ENCODE results near the gene PGLYRP4.

The PGLYRP4 gene, protein sequence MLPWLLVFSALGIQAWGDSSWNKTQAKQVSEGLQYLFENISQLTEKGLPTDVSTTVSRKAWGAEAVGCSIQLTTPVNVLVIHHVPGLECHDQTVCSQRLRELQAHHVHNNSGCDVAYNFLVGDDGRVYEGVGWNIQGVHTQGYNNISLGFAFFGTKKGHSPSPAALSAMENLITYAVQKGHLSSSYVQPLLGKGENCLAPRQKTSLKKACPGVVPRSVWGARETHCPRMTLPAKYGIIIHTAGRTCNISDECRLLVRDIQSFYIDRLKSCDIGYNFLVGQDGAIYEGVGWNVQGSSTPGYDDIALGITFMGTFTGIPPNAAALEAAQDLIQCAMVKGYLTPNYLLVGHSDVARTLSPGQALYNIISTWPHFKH

DNA sequence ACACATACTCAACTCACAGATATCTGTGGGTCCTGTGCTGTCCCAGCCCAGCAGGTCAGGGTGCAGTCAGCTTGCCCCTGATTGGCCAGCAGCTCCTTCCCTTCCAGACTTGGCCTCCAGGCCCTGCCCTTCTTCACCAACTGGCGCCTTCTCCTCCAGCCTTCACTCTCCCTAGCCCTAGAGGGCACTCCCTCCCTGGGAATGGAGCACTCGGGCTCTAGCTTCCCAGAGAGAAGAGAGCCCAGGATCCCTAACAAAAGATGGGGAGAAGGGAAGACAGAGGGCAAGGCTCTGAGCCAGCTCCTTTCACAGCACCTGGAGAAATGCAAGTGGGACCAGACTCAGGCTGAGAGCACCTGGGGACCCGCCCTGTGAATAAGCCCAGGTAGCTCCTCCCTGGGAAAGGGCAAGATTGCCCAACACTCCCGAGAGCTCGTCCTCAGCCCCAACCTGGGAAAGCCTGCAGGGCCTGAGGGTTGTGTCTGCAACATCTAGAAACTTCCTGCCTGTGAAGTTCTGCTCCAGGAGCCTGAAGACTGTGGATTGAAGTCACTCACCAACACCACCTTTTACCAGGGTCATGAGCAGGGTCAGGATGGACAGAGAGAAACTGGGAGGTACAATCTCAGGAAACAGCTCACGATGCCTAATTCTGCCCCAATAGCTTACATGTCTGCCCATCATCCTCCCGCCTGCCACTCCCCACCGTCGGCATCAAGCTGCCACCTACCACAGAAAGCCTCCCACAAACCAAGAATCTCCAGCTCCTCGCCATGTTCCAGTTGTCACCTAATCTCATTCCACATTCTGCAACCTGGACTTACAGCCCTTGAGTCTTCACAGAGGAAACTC, at the start of gene PGLYRP4:
TSS of gene PGLYRP4 (minus strand) at position 331 of the 852 bp plus-strand sequence. CDS start 909 bp downstream, outside the sequence.
- DNase-seq (ENCODE audit: low spot score), result no peak

DNA sequence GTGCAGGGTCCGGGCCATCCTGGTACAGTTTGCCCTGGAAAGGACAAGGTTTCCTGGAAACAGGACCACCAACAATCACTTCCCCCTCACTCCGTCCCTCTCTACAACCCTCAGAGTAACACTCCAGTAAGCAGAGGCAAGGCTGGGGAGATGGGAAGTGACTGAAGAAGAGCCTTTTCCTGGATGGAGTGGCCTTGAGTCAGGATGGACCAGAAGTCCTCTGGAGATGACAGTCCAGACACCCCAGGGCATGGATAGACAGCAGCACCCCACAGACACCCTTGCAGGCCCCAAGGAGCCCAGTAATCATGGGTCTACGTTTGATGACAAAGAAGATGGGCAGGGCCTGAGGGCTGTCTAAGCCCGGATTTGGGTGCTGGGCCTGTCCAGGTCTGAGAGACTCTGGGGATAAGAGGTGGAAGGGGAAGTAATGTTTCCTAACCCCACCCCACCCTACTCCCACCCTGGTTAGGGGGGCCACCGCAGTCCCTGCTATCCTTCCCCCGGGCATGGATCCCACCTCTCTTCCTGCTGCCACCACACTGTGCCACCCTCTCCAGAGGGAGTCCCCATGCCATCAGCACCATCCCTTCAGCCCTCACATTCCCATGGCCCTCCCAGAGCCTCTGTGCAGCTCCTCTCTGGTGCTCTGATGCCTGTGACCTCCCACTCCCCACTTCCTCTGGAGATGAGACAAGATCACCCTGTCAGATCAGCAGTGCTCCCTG, 49.4 kb upstream of the PGLYRP4 start:
- no peak for DNase-seq (ENCODE audit: low spot score)

DNA sequence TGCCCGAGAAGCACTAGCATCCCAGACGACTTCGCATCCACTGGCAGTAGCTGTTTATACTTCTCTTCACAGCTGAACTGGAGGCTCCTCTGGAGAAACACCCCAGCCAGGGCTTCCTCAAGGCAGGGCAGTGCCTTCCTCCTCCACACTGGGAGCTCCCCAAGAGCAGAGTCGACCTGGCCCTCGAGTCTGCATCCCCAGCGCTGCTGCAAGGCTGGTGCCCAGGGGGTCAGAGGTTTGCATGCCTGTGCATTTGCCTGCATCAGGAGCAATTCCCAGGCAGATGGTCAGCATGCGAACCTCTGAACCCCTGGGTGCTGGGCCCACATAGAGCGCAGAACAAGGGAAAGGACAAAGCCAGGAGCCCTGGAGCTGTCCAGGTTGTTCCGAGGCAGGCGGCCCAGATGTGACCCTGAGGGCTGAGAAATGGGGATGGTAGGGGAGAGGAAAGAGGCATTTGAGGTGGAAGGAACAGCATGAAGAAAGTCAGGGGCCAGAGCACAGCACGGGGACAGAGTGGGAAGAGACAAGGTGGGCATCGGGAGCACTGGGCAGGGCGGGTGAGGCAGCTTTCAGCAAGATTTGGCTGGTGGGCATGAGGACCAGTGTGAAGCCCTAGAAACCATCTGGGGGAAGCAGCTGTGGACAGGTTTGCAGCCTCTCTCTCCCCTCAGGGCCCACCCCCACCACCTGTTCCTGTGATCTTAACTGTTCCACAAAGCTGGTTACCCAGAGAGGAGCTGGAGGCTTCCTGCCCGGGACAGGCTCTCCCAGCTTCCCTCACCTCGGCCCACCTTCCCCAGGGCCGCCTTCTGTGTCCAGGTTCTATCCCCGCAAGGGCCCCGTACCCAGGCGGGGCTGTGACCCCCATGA, 48.6 kb upstream of the PGLYRP4 start:
- DNase-seq (ENCODE audit: low spot score), result no peak

DNA sequence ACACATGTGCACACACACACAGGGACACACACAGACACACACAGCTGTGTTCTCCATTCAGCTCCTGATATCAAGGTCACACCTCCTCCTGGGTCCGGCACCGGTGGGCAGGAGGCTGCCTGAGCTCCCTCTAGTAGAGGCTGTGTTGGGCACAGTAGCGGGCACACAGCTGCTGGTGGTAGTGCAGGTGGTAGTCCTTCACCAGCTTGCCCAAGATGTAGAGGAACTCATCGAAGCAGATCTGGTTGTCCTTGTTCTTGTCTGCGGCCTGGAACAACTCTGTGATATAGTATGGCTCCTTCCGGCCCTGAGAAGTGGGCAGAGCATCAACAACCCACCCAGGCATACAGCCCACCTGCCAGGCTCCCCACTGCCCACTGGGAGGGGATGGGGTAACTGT, 47.8 kb upstream of the PGLYRP4 start:
- DNase-seq (ENCODE audit: low spot score), result no peak

DNA sequence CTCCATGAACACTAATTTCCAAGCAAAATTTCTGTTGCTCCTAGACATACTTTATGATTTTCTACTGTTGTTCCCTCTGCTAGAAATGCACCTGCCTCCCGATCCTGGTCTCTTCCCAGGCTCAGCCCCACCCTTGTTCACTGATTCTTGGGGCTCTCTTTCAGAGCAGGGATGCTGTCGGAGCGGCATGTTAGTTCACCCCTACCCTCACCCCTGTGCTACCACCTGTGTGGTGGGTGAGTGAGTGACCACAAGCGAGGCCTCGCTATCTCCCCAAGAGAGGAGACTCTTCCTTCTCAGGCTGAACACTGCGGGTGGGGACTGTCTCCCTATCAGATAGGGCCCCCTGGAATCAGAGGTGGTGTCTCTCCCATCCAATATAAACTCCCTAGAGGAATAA, 47.1 kb upstream of the PGLYRP4 start:
- no peak for DNase-seq (ENCODE audit: low spot score)

DNA sequence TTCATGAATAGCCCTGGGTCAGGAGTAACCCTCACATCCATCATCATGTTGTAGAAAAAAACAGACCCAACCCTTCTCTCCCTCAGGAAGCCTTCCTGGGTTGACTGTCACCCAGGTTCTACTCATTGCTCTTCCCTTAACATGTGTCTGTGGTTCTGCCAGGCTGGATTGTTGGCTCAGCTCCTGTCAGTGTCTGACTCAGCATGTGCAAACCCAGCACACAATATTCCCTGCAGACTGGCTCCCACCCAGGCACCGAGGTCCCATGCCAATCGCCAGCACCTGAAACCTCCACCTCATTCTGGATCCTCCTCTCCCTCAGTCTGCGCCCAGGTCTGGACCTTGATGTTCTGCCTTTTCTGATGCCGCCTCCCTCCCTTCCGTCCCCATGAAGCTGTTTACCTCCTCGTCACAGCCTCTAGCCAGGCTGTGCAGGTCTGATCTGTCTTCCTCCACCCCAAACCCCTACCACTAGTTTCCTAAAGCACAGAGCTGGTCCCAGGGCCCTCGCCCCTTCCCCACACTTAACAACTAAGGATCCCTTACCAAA, 46.6 kb upstream of the PGLYRP4 start:
- DNase-seq (ENCODE audit: low spot score), result no peak

DNA sequence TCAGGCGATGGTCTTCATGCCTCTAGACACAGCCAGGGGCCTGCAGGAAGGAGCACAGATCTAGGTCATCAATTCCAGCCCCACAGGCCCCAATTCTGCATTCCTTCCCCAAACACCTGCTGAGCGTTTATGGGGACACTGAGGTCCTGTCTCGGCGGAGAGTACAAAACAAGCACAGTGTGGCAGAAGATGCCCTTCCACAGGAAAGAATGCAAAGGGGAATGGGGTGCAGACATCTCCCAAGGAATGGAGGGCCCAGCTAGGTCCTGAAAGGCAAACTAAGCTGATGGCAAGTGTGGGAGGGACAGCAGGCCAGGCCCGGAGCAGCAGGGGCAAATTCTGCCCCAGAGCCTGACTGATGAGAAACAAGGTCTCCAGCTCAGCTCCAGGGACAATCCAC, 45.8 kb upstream of the PGLYRP4 start:
- no peak for DNase-seq (ENCODE audit: low spot score)

DNA sequence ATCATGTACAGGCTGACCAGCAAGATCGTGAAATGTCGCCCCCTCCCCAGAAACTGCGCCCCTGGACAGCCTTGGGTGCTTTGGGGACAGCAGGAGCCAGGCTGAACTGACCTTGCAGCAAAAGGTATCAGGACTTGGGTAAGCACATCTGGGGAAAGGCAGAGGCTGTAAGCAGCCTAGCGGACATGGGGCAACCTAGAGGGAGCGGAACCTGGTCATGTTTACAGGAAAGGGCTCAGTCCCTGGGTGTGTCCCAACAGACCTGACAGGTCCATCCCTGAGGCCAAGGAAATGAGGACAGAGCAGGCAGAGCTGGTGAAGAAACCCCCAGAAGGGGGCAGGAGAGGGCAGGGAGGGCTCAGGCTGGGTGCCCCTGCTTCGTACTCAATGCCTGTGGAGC, 45.3 kb upstream of the PGLYRP4 start:
- DNase-seq (ENCODE audit: low spot score), result no peak

DNA sequence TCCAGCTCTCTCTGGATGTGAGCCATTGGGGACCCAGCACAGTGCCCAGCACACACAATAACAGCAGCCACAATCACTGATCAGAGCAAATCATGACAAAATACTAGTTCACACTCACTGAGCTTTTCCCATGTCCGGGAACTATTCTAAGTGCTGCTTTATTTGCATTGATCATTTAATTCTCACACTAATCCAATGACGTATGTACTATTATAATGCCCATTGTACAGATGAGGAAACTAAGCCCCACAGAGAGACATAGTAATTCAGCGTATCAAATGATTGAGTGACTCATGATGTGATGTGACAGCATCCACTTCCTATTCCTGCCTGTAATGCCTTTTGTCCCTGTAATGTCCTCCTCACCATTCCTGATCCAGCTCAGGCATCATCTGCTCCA, 44.2 kb upstream of the PGLYRP4 start:
- DNase-seq (ENCODE audit: low spot score), result no peak

DNA sequence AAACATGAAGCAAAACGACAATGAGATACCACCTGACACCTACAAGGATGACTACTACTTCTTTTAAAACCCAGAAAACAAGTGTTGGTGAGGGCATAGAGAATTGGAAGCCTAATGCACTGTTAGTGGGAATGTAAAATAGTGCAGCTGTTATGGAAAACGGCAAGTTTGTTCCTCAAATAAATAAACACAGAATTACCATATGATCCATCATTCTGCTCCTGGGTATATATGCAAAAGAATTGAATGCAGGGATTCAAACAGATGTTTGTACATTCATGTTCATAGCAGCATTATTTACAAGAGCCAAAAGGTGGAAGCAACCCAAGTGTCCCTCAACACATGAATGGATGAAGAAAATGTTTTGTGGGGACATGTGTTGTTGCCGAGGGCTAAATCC, 43.6 kb upstream of the PGLYRP4 start:
- no peak for DNase-seq (ENCODE audit: low spot score)

DNA sequence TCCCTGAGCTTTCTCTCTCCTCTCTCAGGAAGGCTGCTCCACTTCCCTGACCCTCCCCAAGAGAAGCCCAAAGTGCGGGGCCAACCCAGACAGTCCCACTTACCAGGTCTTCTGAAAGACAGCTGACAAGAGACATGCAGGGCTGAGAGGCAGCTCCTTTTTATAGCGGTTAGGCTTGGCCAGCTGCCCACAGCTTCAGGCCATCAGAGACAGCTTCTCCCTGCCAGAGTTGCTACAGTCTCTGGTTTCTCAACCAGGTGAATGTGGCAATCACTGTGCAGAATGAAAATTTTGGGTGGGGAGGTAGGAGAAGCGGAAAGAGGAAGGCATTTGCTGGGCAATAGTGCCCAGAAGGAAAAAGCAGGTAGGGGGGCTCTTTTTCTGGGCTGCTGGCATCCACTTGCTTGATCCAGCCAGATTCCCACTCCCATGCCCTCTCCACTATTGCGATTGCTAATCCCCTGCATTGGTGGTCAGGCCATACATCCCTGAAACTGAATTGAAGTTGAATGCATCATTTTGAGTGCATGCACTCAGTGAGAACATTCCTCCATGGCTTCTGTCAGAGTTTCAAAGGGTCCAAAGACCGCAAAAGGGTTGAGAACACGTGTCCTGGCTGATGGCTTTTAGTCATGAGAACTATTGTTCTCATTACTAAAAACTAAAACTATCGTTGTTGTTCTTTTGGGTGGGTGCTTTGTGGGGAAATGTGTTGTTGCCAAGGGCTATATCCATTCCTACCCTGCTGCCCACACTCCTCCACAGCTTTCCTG, 42.5 kb upstream of the PGLYRP4 start, which contains the start of gene S100A8:
TSS of gene S100A8 (minus strand) at position 136 of the 773 bp plus-strand sequence. CDS start 538 bp downstream, outside the sequence.
- DNase-seq (ENCODE audit: low spot score), result no peak

DNA sequence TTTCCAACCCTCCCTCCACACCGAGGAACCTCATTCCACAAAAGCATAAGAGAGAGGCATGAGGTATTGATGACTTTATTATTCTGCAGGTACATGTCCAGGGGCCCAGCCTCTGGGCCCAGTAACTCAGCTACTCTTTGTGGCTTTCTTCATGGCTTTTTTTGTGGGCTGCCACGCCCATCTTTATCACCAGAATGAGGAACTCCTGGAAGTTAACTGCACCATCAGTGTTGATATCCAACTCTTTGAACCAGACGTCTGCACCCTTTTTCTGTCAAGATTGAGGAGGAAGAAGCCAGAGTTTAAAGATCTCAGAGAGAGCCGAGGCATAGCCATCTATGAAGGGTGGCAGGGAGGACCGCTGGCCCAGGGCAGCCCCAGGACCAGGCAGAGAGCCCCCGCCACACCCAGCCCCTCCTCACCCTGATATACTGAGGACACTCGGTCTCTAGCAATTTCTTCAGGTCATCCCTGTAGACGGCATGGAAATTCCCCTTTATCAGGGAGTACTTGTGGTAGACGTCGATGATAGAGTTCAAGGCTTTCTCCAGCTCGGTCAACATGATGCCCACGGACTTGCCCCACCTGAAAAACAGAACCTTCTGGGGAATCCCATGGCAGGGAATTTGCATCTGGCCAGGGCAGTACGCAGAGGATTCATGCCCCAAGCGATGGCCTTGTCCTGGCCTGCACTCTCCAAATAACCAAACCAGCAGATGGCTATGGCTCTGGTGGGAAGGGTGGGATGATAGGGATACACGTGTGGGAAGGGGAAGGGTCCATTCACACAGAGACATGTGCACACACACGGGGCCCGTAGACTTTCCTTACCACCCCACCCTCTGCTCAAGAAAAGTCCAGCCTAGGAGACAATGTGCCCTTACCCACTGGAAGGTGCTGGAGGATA, 41.6 kb upstream of the PGLYRP4 start:
- DNase-seq (ENCODE audit: low spot score), result no peak

DNA sequence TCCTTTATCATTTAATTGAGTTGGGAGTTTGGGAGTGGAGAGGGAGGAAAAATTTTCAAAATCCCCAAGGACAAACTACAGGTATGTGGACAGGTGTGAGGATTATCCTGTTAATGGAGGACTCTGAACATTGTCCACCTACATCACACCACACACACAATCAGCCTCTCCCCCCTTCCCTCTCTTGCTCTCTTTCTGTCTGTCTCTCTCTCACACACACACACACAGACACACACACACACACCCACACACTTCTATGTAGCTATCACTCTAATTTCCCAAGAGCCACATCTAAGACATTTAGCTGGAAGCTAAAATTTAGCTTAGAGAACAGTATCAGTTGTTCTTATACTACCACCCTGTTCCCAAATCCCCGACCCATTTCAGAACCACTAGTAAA, 40.8 kb upstream of the PGLYRP4 start:
- DNase-seq (ENCODE audit: low spot score), result no peak

DNA sequence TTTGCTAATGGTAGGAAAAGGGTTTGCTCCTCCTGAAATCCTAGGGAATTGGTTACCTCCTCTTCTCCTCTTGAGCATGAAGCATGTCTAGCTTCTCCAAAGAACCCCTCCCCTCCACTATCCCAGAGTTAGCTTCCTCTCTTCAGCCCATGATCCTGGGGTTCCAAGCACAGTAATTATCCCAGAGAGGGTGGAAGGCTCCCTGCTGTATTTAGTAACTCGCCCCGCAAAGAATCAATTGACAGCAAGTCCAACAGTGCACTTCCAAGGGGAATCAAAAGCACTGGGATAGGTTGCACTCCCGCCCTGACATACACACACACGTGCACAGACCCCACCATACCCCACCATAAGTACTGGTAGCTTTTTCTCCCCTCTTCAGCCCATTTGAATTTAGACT, 39.1 kb upstream of the PGLYRP4 start:
- DNase-seq (ENCODE audit: low spot score), result no peak

DNA sequence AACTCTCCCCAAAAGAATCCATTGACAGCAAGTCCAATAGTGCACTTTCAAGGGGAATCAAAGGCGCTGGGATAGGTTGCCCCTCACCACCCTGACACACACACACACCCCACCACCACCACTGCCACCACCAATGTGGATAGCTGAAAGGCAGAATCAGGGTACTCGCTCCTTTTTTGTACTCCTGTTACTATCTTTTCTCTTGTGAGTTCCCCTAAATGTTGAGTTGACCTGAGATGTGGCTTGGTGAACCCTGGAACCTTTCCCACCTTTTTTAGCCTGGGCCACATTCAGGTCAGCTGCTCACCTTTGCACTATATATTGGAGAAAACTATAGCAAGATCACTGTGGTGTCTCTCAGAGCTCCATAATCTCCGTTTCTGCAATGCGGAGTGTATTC, 38.4 kb upstream of the PGLYRP4 start:
- no peak for DNase-seq (ENCODE audit: low spot score)

DNA sequence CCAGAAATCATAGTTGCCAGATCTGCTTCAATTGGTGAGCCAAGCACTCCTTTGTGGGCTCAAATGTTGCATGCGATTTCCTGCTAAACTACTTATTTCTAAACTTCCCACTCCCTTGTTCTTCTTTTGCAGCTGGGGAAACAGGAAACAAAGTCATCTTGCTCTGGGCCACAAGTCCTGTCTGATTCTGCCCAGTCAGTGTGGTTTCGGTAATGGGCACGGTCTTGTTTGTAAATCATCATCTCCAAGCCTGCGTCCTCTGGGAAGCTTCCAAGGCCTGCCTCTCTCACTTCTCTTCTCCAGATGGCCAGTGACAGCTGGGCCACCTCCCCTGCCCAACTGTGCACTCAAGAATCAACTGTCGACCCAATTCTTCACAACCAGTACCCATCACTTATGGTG, 37.9 kb upstream of the PGLYRP4 start:
- no peak for DNase-seq (ENCODE audit: low spot score)

DNA sequence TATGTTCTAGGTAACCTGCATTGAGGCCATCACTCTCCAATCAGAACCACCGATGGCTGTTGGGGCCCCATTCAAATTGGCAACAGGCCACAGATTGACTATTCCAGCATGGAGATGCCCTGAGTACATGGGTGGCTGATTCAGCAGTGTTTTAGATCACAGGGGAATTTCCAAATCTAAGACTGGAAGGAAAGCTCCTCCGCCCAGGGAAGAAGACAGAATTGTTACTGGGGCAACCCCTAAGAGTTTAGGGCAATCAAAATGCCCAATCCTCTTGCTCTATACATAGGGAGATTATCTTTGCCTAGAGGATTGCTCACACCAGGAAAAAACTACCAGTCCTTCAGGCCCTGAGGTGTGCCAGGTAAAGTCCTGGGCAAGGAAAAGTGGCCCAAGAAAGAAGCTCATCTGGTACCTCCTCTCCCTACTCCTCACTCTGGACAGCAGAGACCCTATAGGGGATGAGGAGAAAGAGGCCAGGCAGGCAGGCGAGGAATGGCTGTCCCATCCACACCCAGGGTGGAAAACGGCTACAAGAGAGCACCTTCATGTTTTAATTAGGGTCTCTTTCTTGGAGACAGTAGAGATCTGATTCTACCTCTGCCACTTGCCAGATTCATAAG, 36.4 kb upstream of the PGLYRP4 start:
- DNase-seq (ENCODE audit: low spot score), result no peak

DNA sequence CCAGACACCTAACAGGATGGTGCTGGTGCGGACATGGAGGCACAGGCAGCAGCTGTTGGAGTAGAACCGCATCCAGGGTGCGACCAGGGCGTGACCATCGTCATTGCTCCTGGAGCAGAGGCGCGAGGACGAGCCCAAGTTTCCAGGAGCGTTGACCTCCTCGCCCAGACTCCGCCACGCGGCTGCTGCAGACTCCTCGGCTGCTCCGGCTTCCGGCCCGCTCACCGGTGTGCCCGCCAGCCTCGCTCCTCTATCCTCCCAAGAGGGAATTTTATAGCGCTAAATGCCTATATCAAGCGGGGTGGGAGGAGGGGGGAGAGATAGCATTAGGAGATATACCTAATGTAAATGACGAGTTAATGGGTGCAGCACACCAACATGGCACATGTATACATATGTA, 32.1 kb upstream of the PGLYRP4 start:
- DNase-seq (ENCODE audit: low spot score), result no peak

DNA sequence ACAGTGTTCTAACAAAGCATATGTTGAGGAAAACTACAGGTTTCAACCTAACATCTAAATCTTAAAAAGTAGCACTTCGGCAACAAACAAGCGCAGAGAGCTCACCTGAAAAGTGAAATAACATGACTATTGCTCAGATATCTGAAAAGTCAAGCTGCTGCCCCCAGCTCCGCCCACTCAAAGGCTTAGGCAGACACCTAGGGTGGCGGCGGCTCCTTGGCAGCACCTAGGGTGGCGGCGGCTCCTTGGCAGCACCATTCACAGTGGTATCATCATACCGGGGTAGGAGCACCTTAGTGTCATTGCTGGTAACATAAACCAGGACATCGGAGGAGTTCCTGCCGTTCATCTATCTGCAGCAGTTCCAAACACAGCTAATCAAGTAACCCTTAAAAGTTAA, 30.9 kb upstream of the PGLYRP4 start:
- DNase-seq (ENCODE audit: low spot score), result no peak
